HG03025 (cell line): ENCODE results near the gene KLHDC8A.
"Not testable (repeated sequence)": the region's sequence is repeated elsewhere in the genome, so short reads cannot be mapped to it uniquely, and the experiment has no call there.

ENCODE experiments used
- ATAC-seq: cut with Tn5 transposase; IDR thresholded peaks from one replicate; pipeline ENCODE4 v1.9.1; 2021; ENCODE audit warnings: mild to moderate bottlenecking, moderate library complexity; ENCODE audit not compliant: unreplicated experiment, low FRiP score

Gene KLHDC8A

DNA sequence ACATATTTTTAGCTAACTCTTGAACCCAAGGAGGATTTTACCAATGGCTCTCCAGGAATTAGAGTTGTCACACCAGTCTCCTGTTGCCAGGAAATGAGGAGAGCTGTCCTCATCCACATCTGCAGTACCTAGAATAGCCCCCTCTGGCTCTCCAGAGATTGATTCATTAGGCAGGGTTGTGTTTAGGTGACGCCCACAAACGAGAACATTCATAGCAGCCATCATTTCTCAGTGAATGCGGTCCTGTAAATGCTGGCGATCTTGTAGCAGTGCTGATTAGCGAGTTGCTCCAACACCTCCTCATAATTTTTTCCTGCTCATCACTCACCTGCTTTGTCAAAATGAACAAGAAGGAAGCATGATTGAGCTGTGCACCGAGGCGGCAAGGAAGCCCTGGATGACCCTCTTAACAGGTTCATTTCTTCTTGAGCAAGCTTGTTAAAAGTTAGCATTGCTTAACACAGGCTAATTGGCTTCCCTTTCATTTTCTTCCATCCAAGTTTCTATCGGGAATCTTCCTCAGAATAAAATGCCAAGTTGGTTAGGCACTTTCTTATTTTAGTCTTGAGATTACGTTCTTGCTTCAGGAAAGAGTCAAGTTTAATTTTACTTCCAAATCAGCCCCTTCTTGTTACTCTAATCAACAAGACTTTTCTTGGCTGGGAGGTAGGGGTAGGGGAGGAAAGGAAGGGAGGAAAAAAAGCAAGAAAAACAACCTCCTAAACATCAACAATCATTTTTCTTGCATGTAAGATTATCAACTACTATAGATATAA lies 16.5 kb upstream of the KLHDC8A start:
- ATAC-seq: no peak

DNA sequence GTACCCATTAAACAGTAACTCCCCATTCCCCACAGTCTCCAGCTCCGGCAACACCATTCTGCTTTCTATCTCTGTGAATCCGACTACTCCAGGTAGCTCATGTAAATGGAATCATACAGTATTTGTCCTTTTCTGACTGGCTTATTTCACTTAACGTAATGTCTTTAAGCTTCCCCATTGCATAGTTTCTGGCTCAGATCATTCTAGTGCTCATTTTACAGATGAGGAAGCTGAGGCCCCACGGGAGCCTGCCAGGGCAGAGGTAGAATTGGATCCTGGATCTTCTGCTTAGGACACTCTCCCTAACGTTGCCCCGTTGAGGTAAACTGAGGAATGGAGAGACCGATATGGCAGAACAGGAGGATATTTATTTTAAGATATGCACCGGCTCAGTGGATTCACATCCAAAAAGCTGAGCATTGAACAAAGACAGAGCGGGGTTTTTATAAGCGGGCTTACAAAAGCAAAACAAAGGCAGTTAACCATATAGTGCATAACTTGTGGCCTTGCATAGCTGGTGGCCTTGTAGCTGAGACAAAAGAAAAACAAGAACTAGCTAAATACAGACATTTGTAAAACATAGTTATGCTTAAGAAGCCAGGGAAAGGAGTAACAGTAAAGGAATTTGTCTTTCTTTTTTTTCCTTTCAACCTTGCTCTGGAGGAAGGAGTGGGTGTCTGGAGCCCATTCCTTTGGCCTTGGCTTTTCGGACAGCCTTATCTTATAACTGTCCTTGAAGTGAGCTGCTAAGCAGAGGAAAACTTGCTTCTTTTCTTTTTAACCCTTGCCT lies 15.3 kb upstream of the KLHDC8A start:
- no peak for ATAC-seq

DNA sequence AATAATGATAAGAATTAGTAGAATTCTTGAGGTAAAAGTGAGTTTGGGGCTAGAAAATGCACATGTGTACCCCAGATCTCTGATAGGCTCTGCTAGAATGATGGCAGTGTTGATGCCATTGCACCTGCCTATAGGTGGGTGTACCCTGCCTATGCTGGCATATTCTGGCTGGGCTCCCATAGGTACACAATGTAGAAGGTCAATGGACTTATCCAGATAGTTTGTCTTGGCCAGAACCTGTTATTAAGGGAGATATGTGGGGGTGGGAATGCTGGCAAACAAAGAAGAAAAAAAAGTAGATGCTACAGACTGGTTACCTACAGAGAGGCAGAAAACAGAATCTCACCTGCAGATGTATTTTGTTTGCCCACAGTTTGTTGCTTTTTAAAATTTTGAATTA lies 14.1 kb upstream of the KLHDC8A start:
- no peak for ATAC-seq

- no peak for ATAC-seq
These were observed 13.0 kb upstream of the KLHDC8A start for GRCh38 chr1:205369701-205370123.

DNA sequence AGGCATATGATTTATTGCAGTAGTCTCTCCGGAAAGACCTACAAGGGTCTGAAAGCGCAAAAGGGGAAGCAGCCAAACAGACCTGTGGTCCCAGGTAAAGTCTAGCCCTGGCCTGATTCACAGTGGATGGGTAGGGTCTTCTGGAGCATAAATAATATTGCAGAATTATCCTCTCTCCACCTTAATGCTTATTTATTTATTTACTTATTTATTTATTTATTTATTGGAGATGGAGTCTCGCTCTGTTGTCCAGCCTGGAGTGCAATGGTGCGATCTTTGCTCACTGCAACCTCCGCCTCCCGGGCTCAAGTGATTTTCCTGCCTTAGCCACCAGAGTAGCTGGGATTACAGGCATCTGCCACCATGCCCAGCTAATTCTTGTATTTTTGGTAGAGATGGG lies 11.8 kb upstream of the KLHDC8A start:
- no peak for ATAC-seq

- no peak for ATAC-seq
These were observed 9.3 kb upstream of the KLHDC8A start for GRCh38 chr1:205365945-205366463.

- ATAC-seq: not testable (repeated sequence)
These were observed 8.4 kb upstream of the KLHDC8A start for GRCh38 chr1:205365086-205365485.

GRCh38 chr1:205360891-205361290 lies 4.2 kb upstream of the KLHDC8A start:
- ATAC-seq: no peak

- ATAC-seq: no peak
These were observed 3.2 kb upstream of the KLHDC8A start for GRCh38 chr1:205359771-205360565.

- no peak for ATAC-seq
These were observed 1.9 kb upstream of the KLHDC8A start for GRCh38 chr1:205358579-205358978.

GRCh38 chr1:205357567-205357966 lies 845 bp upstream of the KLHDC8A start:
- ATAC-seq: no peak

- no peak for ATAC-seq
These were observed 1.7 kb downstream of the KLHDC8A start for GRCh38 chr1:205355075-205355453.

- ATAC-seq: no peak
These were observed 2.3 kb downstream of the KLHDC8A start for GRCh38 chr1:205354259-205355074.

- no peak for ATAC-seq
These were observed 3.1 kb downstream of the KLHDC8A start for GRCh38 chr1:205353612-205354011.

- no peak for ATAC-seq
These were observed 3.5 kb downstream of the KLHDC8A start for GRCh38 chr1:205353191-205353590.

GRCh38 chr1:205351984-205352713 lies 4.6 kb downstream of the KLHDC8A start:
- ATAC-seq: no peak

GRCh38 chr1:205350691-205351141 lies 6.0 kb downstream of the KLHDC8A start:
- no peak for ATAC-seq

- no peak for ATAC-seq
These were observed 6.6 kb downstream of the KLHDC8A start for GRCh38 chr1:205350124-205350523.
